Germinal center (tissue), 1 donor: ENCODE measurements around the gene ACTL7A.
"Not testable (repeated sequence)": the region's sequence is repeated elsewhere in the genome, so short reads cannot be mapped to it uniquely, and the experiment has no call there.

Source experiments
- DNase-seq: peaks from one replicate; pipeline ENCODE4 v3.0.0; 2012; ENCODE audit warnings: mixed read lengths, low spot score

Gene ACTL7A, protein sequence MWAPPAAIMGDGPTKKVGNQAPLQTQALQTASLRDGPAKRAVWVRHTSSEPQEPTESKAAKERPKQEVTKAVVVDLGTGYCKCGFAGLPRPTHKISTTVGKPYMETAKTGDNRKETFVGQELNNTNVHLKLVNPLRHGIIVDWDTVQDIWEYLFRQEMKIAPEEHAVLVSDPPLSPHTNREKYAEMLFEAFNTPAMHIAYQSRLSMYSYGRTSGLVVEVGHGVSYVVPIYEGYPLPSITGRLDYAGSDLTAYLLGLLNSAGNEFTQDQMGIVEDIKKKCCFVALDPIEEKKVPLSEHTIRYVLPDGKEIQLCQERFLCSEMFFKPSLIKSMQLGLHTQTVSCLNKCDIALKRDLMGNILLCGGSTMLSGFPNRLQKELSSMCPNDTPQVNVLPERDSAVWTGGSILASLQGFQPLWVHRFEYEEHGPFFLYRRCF

GRCh38 chr9:108861997-108862396 lies at the start of gene ACTL7A:
TSS of gene ACTL7A (plus strand) at chr9:108862266. CDS start at chr9:108862323, 57 bp downstream.
- no peak for DNase-seq

- DNase-seq: no peak
Observed at GRCh38 chr9:108812396-108813025, 49.6 kb upstream of the ACTL7A start.

- no peak for DNase-seq
Observed at GRCh38 chr9:108813951-108814601, 48.0 kb upstream of the ACTL7A start.

- no peak for DNase-seq
Observed at GRCh38 chr9:108815156-108815555, 46.9 kb upstream of the ACTL7A start.

DNA sequence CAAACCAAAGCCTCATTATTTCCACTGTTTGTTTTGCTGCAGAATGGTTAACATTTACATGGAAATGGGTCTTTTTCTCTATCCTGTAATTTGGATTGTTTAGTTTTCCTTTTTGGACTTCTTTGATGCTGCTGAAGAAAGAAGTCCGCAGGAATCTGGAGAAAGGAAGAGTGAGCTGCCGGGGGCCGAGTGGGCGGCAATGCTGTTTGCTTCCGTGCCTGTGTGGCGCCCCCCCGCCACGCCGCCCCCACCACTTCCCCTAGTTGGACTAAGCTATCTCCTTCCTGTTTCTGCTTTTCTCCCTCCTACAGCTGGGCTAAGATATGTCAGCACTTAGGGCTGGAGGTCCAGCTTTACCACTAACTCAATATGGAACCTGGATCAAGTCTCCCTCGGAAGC lies 46.0 kb upstream of the ACTL7A start:
- DNase-seq: no peak

GRCh38 chr9:108823829-108824228 lies 38.2 kb upstream of the ACTL7A start:
- no peak for DNase-seq

DNA sequence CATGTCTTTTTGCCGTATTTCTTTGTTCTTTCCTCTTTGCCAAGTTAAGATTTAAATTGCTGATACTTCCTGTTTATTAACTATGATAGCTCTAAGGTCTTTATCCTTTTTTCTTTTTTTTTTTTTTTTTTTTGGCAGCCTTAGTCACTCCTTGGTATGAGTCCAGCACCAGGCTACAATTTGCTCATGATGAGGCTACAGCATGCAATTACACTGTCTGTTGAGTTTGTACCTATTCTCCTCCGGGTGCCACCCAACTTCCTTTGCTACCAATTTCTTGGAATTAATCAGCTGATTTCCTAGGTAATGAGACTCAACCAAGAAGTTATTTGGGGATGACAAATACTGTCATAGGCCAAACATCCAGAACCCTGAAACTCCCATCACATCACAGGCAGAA lies 31.8 kb upstream of the ACTL7A start:
- no peak for DNase-seq

GRCh38 chr9:108831496-108832178 lies 30.4 kb upstream of the ACTL7A start:
- DNase-seq: no peak

DNA sequence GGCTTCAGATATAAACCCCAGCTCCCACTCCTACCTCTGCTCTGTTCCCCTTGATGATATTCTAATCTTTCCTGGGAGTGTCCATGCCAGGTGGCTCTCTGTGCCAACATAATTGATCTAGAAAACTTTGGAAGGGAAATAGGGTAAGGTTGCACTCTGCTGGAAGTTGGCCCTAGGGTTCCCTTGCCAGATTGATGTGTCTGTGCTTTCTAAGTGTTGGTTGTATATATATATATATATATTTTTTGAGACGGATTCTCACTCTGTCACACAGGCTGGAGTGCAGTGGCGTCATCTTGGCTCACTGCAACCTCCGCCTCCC lies 29.9 kb upstream of the ACTL7A start:
- no peak for DNase-seq

- no peak for DNase-seq
Observed at GRCh38 chr9:108834959-108835665, 27.0 kb upstream of the ACTL7A start.

DNA sequence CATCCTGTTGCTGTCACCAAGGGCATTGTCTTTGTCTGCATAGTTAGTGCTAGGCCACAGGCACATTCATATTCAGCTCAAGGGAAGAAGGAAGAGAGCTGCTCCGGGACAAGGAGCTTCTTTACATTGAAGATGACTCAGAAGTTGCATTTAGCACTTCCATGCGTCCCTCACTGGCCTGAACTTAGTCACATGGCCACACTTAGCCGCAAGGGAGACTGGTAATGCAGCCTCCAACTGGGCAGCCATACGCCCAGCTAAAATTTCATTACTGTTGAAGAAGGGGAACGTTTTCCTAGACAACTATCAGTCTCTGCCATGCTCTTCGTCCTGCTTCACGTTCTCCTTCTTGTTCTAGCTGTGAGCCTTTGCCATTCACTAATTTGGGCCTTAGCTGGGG lies 26.2 kb upstream of the ACTL7A start:
- DNase-seq: no peak

GRCh38 chr9:108836319-108836718 lies 25.7 kb upstream of the ACTL7A start:
- DNase-seq: no peak

GRCh38 chr9:108836781-108837180 lies 25.3 kb upstream of the ACTL7A start:
- no peak for DNase-seq

- DNase-seq: no peak
Observed at GRCh38 chr9:108837530-108837929, 24.5 kb upstream of the ACTL7A start.

- DNase-seq: no peak
Observed at GRCh38 chr9:108838017-108838416, 24.0 kb upstream of the ACTL7A start.

DNA sequence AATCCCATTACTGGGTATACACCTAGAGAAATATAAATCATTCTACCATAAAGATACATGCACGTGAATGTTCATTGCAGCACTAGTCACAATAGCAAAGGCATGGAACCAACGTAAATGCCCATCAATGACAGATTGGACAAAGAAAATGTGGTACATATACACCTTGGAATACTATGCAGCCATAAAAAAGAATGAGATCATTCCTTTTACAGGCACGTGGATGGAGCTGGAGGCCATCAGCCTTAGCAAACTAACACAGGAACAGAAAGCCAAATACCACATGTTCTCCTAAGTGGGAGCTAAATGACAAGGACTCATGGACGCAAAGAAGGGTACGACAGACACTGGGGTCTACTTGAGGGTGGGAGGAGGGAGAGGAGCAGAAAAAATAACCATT lies 22.5 kb upstream of the ACTL7A start:
- not testable (repeated sequence) for DNase-seq

GRCh38 chr9:108842610-108843295 lies 19.3 kb upstream of the ACTL7A start:
- DNase-seq: no peak

- DNase-seq: no peak
Observed at GRCh38 chr9:108844391-108844790, 17.7 kb upstream of the ACTL7A start.

- DNase-seq: no peak
Observed at GRCh38 chr9:108844856-108845255, 17.2 kb upstream of the ACTL7A start.

DNA sequence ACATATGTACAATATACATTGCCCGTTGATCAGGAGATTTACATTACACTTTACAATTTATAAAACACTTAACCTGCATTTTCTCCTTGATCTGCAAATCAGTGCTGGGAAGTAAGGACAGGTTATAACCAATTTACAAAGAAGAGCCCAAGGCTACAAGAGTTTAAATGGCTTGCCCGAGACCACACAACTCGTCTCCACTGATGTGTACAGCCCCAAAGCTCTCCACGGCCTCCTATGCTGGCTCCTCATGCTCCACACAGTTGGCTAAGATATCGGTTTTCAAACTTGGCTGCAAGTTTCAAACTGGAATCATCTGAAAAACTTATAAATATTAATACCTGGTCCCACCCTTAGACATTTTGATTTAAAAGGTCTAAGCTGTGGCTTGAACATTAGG lies 16.6 kb upstream of the ACTL7A start:
- no peak for DNase-seq

DNA sequence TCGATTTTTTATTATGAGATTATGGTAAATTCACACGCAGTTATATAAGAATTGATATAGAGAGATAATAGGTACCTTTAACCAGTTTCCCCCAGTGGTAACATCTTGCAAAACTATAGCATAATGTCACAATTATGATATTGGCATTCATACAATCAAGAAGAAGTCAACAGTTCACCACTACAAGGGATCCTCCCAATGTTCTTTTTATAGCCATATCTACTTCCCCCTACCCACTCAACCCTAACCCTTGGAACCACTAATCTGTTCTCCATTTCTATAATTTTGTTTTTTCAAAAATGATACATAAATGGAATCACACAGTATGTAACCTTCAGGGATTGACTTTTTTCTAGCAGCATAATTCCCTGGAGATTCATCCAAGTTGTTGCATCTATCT lies 16.1 kb upstream of the ACTL7A start:
- no peak for DNase-seq
